Measurements from ENCODE around the gene ATXN3. TPM values are rescaled to one million over a fixed set of nuclear protein-coding genes. Genes with fewer than 3 reads are reported as not detected.

ATXN3 gene
- total RNA-seq, 1 donor from 2014 or later = 24.2 TPM

DNA sequence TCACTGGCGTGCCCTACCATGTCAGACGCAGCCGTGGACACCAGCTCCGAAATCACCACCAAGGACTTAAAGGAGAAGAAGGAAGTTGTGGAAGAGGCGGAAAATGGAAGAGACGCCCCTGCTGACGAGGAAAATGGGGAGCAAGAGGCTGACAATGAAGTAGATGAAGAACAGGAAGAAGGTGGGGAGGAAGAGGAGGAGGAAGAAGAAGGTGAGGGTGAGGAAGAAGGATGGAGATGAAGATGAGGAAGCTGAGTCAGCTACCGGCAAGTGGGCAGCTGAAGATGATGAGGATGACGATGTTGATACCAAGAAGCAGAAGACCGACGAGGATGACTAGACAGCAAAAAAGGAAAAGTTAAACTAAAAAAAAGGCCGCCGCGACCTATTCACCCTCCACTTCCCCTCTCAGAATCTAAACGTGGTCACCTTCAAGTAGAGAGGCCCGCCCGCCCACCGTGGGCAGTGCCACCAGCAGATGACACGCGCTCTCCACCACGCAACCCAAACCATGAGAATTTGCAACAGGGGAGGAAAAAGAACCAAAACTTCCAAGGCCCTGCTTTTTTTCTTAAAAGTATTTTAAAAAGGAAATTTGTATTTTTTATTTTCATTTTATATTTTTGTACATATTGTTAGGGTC lies 79.7 kb downstream of the ATXN3 start:
- Histone ChIP-seq H3K27me3 (ENCODE audit: insufficient read depth, low read length) (no peaks in the 10 kb centered on the region), H3K36me3 (ENCODE audit: insufficient read depth, low read length) (peaks cover 10% of the 10 kb centered on the region), H3K27ac (ENCODE audit: low read depth, low read length) (peak overlapping the region; percentile 43), H3K4me3 (ENCODE audit: insufficient read depth, low read depth, low read length) (no peak overlapping the region), H4K20me1 (ENCODE audit: insufficient read depth, low read length) (no peaks in the 10 kb centered on the region), H3K9me3 (ENCODE audit: insufficient read depth, low read depth, low read length) (no peaks in the 10 kb centered on the region), H3K9ac (ENCODE audit: low read length) (peak overlapping the region; percentile 64), H2AFZ (ENCODE audit: low read depth, low read length) (peak overlapping the region; percentile 35), H3K4me1 (ENCODE audit: insufficient read depth, low read length) (peaks cover 8% of the 10 kb centered on the region), H3K4me2 (ENCODE audit: low read length) (peak overlapping the region; percentile 72), H3K79me2 (ENCODE audit: insufficient read depth, low read length) (peaks cover 18% of the 10 kb centered on the region)
- Mint-ChIP-seq H3K27ac (ENCODE audit: unreplicated experiment) (peak overlapping the region; percentile 70), H3K27me3 (ENCODE audit: low read depth, unreplicated experiment) (no peaks in the 10 kb centered on the region), H3K4me1 (ENCODE audit: low read depth, unreplicated experiment) (peaks cover 3% of the 10 kb centered on the region), H3K4me3 (ENCODE audit: unreplicated experiment) (no peak overlapping the region), H3K9me3 (ENCODE audit: unreplicated experiment) (no peaks in the 10 kb centered on the region), H3K36me3 (ENCODE audit: low read depth, unreplicated experiment) (peaks cover 2% of the 10 kb centered on the region)
- no peak for DNase-seq (ENCODE audit: low read depth)
- no peak for TF ChIP-seq EZH2 (IDR thresholded peaks at IDR 0.05; ENCODE audit: insufficient read depth, low read length)
- TF ChIP-seq, protein P1, sequence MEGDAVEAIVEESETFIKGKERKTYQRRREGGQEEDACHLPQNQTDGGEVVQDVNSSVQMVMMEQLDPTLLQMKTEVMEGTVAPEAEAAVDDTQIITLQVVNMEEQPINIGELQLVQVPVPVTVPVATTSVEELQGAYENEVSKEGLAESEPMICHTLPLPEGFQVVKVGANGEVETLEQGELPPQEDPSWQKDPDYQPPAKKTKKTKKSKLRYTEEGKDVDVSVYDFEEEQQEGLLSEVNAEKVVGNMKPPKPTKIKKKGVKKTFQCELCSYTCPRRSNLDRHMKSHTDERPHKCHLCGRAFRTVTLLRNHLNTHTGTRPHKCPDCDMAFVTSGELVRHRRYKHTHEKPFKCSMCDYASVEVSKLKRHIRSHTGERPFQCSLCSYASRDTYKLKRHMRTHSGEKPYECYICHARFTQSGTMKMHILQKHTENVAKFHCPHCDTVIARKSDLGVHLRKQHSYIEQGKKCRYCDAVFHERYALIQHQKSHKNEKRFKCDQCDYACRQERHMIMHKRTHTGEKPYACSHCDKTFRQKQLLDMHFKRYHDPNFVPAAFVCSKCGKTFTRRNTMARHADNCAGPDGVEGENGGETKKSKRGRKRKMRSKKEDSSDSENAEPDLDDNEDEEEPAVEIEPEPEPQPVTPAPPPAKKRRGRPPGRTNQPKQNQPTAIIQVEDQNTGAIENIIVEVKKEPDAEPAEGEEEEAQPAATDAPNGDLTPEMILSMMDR (IDR thresholded peaks at IDR 0.05; ENCODE audit: insufficient read depth, low read depth, low read length) = no peak
- no peak for FAIRE-seq

DNA sequence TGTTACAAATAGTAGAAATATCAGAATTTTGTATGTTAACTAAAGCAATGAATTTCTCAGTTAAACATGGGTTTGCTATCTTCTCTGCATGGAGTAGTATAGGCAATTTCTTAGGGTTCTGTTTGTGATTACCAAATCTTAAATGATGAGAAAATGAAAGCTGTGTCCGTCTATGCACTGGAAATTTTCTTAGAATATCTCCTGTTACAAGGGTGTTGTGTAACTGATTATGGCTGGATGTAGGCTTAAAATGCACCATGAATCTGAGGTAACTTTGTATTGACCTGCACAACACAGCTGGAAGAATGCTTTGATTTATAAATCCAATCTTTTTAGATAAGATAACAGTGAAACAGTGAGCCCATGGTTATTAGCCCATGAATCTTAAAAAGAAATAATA lies 84.3 kb downstream of the ATXN3 start:
- H3K9me3 Mint-ChIP-seq (ENCODE audit: unreplicated experiment) = no peaks in the 10 kb centered on the region
- peaks cover 3% of the 10 kb centered on the region for H3K4me1 Mint-ChIP-seq (ENCODE audit: low read depth, unreplicated experiment)
- no peak overlapping the region for H3K27ac ChIP-seq (ENCODE audit: low read depth, low read length)
- H3K4me2 ChIP-seq (ENCODE audit: low read length) = no peak overlapping the region
- peaks cover 8% of the 10 kb centered on the region for H3K36me3 ChIP-seq (ENCODE audit: insufficient read depth, low read length)
- no peaks in the 10 kb centered on the region for H3K9me3 ChIP-seq (ENCODE audit: insufficient read depth, low read depth, low read length)
- no peaks in the 10 kb centered on the region for H3K36me3 Mint-ChIP-seq (ENCODE audit: low read depth, unreplicated experiment)
- no peaks in the 10 kb centered on the region for H3K27me3 ChIP-seq (ENCODE audit: insufficient read depth, low read length)
- H3K9ac ChIP-seq (ENCODE audit: low read length) = no peak overlapping the region
- peaks cover 8% of the 10 kb centered on the region for H3K4me1 ChIP-seq (ENCODE audit: insufficient read depth, low read length)
- TF ChIP-seq, protein P1 (IDR thresholded peaks at IDR 0.05; ENCODE audit: insufficient read depth, low read depth, low read length) = no peak
- TF ChIP-seq EZH2 (IDR thresholded peaks at IDR 0.05; ENCODE audit: insufficient read depth, low read length) = no peak
- H2AFZ ChIP-seq (ENCODE audit: low read depth, low read length) = no peak overlapping the region
- H3K4me3 Mint-ChIP-seq (ENCODE audit: unreplicated experiment) = no peak overlapping the region
- H3K27ac Mint-ChIP-seq (ENCODE audit: unreplicated experiment) = no peak overlapping the region
- DNase-seq (ENCODE audit: low read depth) (no peak), FAIRE-seq (no peak)
- no peaks in the 10 kb centered on the region for H3K27me3 Mint-ChIP-seq (ENCODE audit: low read depth, unreplicated experiment)
- H3K79me2 ChIP-seq (ENCODE audit: insufficient read depth, low read length) = peaks cover 18% of the 10 kb centered on the region
- H4K20me1 ChIP-seq (ENCODE audit: insufficient read depth, low read length) = no peaks in the 10 kb centered on the region
- no peak overlapping the region for H3K4me3 ChIP-seq (ENCODE audit: insufficient read depth, low read depth, low read length)

DNA sequence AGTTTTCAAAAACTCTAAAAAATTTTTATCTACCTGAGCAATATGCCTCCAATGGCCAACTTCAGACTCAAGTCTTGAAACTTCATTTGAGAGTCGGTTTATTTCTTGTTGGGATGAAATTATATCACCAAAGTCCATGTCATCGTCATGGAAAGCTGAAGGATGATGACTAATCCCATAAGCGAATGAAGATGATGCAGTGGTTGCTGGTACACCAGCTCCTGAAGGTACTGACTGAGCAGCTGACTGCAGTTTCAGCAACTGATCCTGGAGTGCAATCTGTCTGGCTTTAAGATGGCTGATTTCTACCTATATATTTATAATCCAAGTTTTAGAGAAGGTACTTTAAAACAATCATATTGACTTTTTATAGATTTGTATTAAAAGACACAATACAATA lies 84.9 kb downstream of the ATXN3 start:
- no peaks in the 10 kb centered on the region for H3K9me3 Mint-ChIP-seq (ENCODE audit: unreplicated experiment)
- Histone ChIP-seq H3K27me3 (ENCODE audit: insufficient read depth, low read length) (no peaks in the 10 kb centered on the region), H3K4me2 (ENCODE audit: low read length) (no peak overlapping the region), H3K9ac (ENCODE audit: low read length) (no peak overlapping the region), H2AFZ (ENCODE audit: low read depth, low read length) (no peak overlapping the region), H3K36me3 (ENCODE audit: insufficient read depth, low read length) (peaks cover 12% of the 10 kb centered on the region), H3K4me1 (ENCODE audit: insufficient read depth, low read length) (peaks cover 8% of the 10 kb centered on the region), H3K79me2 (ENCODE audit: insufficient read depth, low read length) (peaks cover 18% of the 10 kb centered on the region), H3K27ac (ENCODE audit: low read depth, low read length) (no peak overlapping the region), H4K20me1 (ENCODE audit: insufficient read depth, low read length) (no peaks in the 10 kb centered on the region), H3K9me3 (ENCODE audit: insufficient read depth, low read depth, low read length) (no peaks in the 10 kb centered on the region), H3K4me3 (ENCODE audit: insufficient read depth, low read depth, low read length) (no peak overlapping the region)
- no peak for DNase-seq (ENCODE audit: low read depth)
- TF ChIP-seq EZH2 (IDR thresholded peaks at IDR 0.05; ENCODE audit: insufficient read depth, low read length) = no peak
- TF ChIP-seq, protein P1 (IDR thresholded peaks at IDR 0.05; ENCODE audit: insufficient read depth, low read depth, low read length) = no peak
- H3K4me1 Mint-ChIP-seq (ENCODE audit: low read depth, unreplicated experiment) = peaks cover 3% of the 10 kb centered on the region
- H3K36me3 Mint-ChIP-seq (ENCODE audit: low read depth, unreplicated experiment) = no peaks in the 10 kb centered on the region
- H3K4me3 Mint-ChIP-seq (ENCODE audit: unreplicated experiment) = no peak overlapping the region
- no peak for FAIRE-seq
- H3K27ac Mint-ChIP-seq (ENCODE audit: unreplicated experiment) = no peak overlapping the region
- H3K27me3 Mint-ChIP-seq (ENCODE audit: low read depth, unreplicated experiment) = no peaks in the 10 kb centered on the region
